HPDE6-E6E7 (cell line): ENCODE results near the gene NEBL.

Experiments used
- DNase-seq: peaks from one replicate; pipeline ENCODE4 v3.0.0; 2011; ENCODE audit warnings: missing footprints; ENCODE audit errors: extremely low spot score

Gene NEBL

DNA sequence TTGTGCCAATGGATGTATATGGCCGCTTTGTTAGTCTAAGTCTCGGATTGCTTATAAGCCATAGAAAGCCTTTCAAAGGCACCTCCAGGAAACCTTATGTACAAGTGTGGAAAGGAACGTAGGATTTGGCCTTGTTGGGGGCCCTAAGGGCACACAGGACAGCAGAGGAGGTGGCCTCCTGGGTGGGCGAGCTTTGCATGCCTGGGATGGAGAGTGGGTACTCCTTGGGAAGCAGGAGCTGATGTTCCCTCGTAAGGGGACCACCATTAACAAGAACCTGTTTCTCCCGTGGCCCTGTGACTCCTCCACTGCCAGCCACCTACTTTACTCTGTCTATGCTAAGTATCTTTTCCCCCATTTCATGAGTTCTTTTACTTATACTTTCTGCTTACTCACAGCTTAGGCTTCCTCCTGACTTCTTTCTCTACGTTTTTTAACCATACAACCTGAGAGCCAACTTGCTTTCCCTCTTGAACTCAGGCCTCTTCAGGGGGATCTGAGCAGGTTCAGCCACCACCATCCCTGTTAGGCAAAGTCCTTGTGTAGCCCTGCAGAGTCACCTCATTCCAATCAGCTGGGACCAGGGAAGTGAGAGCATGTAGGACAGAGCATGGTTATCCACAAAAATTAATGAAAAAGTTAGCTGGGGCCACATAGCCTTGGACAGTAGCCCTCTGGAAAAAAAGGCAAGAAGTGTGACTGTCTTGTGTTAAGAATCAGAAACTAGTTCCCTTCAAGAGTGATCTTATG is 118.9 kb downstream of the NEBL start:
- no peak for DNase-seq

DNA sequence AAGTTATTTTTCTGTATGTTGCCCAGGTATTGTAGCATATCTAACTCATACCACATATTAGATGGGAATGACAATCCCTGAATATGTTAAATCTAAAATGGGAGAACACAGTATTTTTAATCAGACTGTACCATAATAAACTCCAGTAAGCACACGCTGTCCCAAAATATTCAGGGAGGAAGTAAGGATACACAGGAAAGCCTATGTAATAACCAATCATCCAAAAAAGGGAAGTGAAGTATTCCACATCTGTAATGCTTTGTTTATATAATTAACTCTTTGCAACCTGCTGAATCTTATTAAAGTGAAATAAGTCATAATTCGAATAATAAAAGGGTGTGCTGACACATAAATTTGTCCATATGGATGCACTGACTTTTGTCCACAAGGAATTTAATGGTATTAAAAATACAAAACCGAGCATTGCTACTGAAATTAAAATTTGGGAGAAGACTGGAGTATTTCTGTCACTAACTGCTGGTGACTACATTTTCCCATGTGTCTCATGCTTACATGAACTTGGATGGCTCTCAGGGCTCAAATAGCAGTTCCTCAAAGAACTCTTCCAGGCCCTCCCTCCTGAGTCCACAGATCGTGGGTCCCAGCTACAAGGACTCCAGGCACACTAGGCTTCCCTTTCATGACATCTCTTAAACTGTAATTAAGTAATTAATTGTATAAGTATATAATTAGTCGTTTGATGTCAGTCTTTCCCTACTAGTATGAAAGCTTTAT is 120.6 kb downstream of the NEBL start:
- DNase-seq: no peak

DNA sequence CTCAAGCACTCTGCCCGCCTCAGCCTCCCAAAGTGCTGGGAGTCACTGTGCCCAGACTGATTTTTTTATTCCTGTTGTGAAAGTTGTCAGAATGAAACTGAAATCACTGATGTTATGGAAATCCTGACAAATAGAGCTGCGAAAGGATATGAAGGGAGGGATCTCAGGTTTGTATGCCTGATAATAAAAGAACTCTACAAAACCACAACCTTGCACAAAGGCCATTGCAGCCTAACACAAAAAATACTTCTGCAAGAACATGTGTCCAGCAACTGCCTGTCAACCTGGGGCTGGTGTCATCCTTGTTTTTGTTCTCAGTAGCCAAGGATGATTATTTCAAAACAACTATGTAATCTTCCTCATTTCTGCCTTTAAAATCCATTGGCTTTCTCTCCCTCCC is 126.1 kb downstream of the NEBL start:
- no peak for DNase-seq

DNA sequence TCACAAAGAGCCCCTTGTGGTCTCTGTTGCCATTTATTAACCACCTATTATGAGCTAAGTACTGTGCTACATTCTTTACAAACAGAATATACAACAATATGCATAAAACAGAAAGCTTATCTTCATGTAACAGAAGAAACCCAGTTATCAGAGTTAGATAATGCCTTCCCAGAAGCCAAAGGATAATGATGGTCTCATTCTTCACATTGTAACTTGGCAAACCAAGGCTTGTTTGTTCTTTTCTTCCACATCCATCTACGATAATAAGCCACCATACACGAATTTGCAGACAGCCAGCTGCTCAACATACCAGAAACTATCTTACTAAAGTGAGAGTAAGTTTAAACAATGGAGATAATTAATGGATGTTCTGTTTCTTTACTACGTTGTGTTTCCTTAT is 127.6 kb downstream of the NEBL start:
- DNase-seq: no peak

DNA sequence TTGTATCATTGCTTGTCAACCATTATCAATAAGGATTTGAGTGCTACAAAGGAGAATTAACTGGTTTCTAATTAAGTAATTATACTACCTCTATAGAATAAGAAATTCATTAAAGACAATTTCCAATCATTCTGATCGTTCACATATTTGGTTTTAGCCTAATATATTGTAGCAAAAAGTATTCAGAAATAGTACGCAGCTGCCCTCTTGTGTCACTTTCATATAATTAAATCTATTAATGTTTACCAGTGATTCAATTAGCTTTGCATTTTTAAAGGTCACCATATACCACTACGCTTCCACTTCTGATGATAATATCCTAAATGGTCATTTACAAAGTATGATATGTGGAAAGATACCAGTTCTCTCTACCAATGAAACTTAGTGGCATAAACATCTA is 128.3 kb downstream of the NEBL start:
- no peak for DNase-seq

DNA sequence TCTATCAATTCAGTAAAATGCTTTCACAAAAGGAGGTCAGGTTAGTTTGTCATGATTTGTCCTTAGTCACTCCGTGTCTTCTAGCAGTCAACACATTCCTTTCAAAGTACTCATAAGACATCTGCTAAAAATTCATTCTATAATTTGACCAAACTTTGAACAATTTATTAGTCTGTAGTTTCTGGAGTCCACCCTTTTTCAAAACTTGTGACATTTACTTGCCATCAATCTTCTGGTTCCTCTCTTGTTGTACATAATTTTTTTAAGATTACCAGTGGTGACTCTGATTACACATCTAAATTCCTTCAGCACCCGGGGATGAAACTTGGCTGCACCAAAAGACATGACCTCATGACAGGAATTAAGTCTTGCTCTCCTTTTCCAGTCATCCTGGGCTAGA is 130.1 kb downstream of the NEBL start:
- DNase-seq: no peak

DNA sequence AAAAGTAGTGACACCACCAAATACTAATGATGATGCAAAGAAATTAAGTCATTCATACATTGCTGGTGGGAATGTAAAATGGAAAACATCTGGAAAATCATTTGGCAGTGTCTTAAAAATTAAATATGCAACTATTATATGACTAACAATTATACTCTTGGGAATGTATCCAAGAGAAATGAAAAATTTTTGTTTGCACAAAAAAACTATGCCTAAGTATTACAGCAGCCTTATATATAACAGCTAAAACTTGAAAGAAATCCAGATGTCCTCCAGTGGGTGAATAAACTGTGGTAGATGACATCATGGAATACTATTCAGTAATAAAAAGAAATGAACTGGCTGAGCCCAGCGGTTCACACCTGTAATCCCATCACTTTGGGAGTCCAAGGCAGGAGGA is 132.0 kb downstream of the NEBL start:
- no peak for DNase-seq

DNA sequence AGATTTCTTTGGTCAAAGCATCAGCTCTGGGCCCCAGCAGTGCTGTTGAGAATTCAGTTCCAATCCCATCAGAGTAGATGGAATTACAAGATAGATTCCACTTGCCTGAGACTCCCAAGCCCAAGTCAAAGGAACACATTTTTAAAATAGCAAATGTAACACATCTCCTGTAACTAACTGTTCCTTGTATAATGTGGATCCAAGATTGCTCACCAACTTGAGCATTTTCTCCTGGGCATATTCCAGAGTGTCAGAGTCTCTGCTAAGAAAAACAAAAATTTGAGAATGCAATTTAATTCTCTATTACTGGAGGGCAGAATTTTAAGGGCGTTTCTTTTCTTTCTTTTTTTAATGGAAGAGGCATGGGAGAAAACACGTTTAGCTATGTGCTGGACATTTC is 136.7 kb downstream of the NEBL start:
- DNase-seq: no peak

DNA sequence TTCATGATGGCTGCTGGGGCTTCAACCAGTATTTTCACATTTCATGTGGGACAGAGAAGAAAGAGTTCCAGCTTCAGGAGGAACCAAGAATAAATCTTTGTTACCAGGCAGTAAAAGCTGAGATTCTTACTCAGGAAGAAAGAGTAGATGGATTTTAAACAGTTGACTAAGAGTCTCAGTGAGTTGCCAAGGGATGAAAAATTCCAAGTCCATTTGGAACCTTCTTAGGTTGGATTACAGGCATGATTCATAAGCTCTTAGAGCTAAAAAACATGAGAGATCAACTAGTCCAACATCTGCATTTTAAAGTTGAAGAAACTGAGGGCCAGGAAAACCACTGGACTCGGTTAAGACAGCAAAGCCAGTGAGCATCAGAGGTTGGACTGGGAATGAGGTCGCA is 148.6 kb downstream of the NEBL start:
- no peak for DNase-seq

DNA sequence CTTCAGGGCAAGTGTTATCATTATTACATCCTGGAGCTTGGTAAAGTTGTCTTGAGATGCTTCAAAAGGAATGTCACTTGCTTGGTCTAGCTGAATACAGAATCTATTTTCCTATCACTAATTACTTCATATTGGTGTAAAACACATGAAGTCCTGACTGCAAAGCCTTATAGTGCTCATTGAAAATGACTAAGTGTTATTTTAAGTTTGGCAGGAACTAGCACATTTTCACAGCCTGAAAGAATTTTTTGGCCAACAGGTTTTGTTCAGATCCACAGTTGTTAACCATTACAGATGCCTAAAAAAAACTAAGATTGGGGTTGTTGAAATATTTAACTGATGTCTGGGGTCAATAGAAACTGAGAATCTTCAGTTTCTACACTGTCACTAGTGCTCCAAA is 149.3 kb downstream of the NEBL start:
- no peak for DNase-seq

DNA sequence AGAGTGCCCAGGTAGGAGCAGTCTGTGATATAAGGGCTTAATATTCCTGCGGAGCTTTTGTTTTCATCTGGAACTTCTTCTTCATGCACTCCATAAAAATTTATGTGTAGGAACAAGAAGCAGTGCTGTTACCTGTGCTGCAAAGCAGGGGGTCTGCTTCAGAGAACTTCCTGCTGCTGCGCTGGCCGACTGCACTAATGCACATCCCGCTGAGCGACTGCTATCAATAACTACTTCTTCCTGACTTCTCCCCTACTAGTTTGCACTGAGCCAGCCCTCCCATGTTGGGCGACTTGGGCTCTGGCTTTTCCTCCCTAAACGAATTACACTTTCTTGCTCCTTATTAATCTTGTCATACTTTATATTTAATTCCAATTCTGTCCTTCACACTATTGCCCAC is 150.3 kb downstream of the NEBL start:
- DNase-seq: no peak

DNA sequence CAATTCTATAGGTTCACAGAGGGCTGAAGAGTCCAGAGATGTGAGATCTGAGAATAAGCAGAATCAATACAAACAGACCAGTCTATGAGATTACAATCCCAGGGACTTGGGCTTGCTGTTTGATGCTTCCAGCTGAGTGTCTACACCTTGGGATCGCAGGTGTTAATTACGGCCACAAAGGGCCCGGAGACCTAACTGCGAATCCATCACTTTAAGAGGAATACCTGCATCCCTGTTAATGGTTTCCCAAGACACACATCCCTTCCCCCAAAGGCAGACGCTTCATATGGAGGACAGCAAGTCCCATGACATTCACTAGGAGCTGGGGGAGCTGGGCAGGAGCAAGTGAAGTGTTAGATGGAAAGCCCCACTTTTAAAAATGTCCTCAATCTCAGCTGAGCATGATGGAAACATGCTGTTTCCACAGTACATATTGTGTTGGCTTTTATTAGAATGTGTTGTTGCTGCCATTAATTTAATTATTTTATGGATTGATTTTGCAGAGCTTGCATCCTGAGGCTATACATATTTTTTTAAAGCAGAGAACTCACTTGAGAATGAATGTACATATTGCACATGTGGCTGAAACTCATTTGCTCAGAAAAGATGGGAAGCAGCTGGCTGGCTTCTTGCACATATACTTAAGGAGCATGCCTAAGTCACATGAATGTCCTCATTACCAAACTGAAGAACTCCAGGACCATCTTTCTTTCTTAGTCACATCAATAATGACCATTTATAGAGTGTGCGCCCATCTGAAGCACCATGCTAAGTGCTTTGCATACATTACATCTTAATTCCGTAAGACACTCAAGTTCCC is 151.3 kb downstream of the NEBL start:
- DNase-seq: no peak

DNA sequence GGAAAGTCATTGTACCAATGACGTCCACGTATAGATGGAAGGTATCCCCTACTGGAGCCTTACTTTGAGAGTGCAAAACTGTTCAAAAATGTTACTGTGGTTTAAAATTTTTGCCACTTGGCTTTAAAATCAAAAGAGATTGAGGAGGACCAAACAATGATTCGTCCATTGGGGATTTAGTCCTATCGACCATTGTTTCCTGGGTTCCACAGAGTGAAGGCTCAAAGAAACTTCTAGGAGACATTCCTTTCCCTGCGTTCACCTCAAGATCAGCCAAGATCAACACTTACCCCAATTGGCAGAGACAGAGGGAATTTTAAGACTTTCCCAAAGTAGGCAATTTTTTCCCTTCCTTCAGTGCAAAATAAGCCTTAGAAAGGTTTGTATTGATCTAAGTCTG is 152.3 kb downstream of the NEBL start:
- no peak for DNase-seq

DNA sequence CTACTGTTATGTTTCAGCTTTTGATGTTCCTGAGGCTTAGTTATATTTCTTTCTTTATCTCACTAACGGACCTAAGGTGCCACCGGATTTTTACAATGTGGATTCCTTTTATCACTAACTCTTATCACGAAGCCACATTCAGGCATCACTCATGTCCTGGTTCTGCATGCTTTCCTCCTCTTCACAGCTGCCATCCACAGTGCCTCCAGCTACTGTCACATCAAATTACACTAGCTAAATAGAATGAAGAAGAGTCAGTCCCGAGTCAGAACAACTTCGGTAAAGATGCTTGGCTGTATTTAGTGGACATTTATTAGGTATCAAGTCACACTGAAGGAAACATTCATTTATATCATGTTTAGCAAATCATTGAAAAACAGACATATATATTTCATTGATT is 153.2 kb downstream of the NEBL start:
- DNase-seq: no peak

DNA sequence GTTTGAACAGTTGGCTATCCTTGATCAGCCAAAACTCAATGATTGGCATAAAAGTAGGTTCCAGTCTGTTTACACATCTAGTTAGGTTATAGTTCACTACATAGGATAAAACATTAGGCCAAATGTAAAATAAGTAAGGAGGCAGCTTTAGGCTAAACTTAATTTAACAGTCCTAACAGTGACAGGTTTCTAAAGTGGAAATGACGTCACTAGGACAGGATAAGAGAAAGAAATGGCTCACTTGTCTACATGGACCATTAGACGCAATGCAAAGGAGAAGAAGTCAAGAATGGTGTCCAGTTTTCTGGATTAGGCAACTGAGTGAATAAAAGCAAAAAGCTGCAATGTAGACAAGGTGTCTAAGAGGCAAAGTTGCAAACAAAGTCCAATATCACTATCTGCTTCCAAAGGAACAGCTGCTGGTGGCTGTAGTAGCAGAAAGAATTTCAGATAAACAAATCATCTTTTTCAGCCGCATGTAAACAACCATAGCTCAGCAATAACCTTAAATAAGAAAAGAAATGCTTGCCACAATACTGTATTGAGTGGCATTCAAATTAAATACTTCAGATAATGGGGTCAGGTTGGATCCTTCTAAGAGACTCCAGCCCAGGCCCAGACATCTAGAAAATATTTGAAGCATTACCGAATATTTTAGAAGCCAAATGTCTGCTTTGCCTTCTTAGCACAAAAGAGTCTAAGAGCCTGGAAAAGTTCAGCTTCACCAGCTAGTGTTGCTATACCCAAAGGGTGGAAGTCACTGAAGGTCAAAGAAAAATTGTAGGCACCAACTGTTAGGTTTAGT is 154.2 kb downstream of the NEBL start:
- DNase-seq: no peak

DNA sequence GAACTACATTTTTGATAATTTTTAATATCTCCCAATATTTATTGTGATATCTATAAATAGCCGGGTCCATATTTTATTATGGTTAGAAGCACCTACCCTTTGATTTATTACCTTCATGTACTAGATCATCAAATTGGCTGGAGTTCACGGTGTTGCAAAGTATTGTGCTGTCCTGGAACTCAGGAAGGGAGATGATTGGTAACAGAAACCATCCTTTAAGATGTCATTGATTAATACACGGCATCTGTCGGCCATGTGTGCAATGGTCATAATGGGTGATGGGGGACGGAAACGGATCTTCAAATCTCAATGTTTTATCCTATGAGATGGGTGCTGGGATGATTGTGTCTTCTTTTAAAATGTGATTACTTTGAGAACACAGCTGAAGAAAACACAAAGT is 157.0 kb downstream of the NEBL start:
- no peak for DNase-seq

DNA sequence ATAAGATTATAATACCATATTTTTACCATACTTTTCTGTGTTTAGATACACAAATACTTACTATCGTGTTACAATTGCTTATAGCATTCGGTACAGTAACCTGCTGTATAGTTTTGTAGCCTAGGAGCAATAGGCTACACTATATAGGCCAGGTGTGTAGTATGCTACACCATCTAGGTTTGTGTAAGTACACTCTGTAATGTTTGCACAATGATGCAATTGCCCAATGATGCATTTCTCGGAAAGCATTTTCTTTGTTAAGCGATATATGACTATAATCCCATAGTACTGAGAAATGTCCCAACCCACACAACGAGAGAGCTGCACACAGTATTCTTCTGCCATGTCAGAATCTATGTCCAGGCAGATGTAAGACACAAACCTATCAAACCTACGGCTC is 160.0 kb downstream of the NEBL start:
- DNase-seq: no peak
